HG03342 (cell line): ENCODE measurements around the gene ACSF3.

Experiments used
- ATAC-seq: cut with Tn5 transposase; IDR thresholded peaks from one replicate; pipeline ENCODE4 v1.9.1; 2021; ENCODE audit warnings: mild to moderate bottlenecking, moderate library complexity; ENCODE audit not compliant: unreplicated experiment

The ACSF3 gene

DNA sequence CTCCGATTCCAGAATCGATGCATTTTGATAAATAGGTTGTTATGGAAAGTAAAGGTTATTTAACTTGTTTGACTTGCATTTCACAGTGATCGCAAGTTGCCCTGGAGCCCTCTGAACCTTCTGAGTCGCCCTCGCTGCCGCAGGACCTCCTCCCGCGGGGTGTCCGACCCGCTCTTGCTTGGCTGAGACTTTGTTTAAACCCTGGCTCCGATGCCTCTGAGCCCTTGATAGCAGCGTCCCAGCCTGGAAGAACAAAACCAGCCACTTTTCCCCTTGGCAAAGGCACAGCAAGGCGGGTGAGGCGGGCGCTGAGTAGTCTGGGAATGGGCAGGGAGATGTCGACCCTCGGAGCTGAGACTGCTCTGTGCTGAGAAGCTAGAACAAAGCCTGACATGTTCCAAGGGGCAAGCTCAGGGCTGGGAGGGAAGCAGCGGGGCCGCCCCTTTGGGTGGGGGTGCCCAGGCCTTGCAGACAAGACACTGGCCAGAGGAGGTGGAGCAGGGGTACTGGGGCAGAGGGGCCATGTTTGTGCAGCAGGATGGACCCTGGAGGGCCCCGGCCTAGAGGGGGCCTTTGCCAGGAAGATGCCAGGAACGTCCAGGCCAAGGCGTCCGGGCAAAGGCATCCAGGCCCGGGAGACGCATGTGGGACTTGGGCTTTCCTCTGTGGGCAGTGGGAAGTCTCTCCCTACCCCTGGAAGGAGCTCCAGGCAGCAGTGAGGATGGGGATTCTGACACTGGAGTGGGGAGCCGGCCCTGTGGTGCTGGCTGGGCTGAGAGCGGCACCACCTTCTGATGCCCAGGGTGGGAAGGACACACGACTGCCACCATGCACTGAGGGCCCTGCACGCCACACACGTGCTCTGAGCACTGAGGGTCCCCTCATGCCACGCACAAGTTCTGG is 47.6 kb downstream of the ACSF3 start:
- no peak for ATAC-seq

DNA sequence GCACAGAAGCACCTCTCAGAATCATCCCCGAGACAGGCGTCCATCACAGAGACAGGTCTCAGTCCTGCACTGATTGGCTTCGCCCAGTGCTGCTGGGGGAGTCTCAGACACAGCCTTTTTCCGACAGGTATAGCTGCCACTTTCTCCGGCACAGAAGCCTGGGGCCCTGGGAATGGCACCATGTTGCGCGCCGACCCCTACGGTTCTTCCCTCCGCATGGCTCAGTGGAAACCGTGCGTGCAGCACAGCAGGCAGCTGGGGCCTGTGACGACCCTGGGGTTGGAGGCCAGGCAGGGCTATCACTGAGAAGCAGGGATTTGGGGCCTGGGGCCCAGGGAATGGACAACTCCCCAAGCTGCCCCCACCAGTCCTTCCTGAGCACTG is 48.2 kb downstream of the ACSF3 start:
- ATAC-seq: no peak

DNA sequence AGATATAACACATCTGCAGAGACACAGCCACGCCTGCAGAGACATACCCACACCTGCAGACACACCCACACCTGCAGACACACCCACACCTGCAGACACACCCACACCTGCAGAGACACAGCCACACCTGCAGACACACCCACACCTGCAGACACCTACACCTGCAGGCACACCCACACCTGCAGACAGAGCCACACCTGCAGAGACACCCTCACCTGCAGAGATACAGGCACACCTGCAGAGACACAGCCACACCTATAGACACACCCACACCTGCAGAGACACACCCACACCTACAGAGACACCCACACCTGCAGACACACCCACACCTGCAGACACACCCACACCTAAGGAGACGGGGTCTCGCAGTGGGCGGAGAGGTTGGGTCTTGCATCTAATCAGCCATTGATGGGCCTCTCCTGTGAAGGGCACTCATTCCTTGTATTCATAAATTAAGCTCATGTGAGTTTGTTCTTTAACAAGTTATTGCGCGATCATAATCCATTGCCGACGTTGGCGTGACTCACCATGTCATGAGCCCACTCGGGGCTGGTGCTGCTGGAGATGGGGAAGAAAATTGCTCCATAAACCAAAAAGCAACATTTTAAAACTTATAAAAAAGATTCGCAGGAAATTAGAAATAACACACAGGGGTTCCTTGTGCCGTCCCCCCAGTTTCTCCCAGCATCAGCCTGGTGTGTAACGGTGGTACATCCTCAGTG is 49.0 kb downstream of the ACSF3 start:
- no peak for ATAC-seq

DNA sequence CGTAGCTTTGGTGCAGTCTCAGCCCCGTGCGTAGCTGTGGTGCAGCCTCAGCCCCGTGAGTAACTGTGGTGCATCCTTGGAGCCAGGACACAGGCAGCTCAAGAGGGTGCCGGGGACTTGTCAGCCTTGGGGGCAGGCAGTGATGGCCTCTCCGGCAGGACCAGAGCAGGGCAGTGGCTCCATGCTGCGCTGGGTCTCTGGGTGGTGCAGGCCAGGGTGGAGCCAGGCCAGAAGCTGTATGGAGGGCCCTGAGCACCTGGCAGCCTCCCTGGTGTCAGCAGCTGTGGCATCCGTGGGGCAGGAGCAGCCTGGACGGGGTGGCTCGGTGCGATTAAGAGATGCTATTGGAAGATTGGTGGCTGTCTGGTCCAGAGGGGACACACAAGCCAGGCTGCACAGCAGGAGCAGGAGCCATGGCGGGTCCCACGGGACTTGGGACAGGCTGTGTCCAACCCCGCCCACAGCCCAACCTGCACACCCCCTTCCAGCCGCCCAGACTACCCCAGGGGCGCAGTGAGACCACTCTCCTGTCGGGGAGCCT is 49.6 kb downstream of the ACSF3 start:
- ATAC-seq: no peak

DNA sequence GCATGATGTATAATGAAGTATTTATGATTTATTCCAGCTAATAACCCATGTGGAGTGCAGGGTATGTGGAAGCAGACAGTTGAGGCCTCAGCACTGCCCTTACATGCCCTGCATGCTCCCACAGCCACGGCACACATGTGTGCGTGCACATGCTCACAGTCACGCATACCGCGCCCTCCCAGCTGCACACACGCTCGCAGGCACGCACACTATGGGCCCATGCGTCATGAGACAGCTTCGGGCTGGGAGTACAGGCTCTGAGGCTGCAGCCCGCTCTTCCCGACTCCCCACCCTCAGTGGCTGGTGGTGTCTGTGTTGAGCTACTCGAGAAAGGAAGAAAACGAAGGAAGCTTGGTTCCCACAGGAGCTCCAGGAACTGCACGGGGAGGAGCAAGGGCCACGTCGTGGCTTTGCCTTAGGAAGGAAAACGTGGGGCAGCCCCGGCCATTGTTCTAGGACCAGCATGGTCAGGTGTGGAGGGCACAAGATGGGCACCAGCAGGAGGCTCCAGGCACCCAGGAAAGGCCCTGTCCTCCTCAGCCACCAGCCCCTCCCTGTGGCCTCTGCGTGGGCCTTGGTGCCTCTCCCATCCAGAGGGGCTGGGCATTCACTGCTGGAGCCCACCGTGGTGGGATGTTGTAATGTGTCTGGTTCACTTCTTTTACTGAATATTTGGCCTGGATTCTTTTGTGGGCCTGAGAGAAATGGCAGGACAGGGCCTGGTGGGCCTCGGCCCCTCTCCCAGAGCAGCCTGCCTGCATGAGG is 50.4 kb downstream of the ACSF3 start:
- no peak for ATAC-seq

DNA sequence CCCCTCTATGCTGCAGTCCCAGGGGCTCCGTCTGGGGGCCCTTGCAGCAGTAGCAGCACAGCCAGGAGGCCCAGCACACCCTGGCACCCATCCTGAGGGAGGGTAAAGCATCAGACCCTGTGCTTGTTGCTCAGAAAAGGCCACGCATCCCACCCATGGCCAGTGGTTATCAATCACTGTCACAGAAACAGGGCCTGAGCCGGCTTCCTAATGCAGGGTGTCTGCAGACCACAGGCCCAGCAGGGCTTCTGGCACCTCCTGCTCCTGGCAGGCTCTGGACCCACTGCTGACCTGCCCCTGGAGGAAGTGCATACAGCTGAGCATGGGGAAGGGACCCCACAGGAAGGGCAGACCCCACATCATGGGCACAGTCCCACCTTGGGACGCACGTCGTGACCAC is 51.0 kb downstream of the ACSF3 start:
- ATAC-seq: no peak

DNA sequence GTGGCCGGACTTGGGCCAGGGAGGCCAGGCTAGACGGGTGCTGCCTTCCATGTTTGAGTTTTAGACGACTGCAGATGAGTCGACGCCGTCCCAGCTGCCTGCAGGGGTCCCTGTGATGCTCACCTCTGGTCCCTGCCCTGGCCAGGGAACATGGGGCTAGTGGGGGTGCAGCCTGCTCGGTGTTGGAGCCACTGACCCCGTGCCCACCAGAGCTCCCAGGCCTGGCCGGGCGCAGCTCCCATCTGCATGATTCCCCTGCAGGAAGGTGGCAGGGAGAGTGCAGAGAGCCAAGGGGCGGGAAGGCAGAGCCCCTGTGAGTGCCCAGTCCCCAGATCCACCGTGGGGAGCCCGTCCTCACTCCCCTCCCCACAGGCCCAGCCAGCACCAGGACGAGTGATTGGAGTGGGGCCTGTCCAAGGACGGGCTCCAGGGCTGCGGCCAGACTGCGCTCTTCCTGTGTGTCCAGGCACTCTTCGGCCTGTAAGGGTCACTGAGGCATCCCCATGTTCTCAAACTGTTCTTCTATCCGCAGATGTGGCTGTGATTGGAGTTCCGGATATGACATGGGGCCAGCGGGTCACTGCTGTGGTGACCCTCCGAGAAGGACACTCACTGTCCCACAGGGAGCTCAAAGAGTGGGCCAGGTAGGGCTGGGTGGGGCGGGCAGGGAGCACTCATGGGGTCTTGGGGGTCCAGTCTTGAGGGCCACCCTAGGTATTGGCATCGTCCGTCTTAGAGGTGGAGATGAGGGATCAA is 51.9 kb downstream of the ACSF3 start:
- no peak for ATAC-seq

DNA sequence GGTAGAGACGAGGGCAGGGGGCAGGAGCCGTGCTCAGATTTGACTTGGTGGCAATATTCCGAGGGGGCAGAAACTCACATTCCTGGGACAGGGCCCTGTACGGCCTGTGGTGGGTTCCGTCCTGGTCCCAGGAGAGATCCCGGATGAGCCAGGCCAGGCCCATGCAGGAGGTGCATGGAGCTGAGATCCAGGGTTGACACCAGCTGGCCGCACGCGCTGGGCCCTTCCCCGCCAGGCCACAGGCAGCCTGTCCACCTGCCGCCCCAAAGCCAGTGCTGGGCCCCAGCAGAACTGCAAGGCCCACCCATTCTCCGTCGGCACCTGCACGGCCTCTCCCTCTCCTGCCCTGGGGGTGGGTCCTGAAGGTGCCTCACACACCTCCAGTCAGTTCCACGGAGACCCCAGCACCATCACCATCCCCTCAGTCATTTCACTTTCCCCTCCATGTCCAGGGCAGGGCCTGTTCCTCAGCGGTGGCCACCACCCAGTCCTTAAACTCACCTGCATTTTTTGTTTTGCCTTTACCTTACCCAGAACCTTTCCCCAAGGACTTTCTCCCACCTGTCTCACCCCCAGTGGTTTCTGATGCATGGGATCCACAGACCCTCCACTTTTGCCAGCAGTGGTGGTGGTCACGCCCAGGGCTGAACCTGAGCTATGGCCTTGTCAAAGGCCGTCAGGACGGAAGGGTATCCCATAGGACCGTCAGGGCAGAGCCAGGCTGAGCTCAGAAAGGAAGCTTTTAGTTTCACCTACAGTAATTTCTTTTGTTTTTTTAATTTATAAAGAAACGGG is 52.8 kb downstream of the ACSF3 start:
- no peak for ATAC-seq

DNA sequence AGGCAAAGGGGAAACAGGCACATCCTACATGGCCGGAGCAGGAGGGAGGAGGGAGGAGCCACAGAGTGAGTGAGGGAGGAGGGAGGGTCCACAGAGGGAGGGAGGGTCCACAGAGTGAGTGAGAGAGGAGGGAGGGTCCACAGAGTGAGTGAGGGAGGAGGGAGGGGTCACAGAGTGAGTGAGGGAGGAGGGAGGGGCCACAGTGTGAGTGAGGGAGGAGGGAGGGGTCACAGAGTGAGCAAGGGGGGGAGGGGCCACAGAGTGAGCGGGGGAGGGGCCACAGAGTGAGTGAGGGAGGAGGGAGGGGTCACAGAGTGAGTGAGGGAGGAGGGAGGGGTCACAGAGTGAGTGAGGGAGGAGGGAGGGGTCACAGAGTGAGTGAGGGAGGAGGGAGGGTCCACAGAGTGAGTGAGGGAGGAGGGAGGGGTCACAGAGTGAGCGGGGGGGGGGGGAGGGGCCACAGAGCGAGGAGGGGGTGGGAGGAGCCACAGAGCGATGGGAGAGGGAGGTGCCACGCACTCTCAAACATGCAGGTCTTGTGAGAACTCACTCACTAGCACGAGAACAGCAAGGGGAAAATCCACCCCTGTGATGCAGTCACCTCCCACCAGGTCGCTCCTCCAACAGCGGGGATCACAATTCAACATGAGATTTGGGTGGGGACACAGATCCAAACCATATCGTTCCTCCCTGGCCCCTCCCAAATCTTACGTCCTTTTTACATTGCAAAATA is 53.6 kb downstream of the ACSF3 start:
- ATAC-seq: no peak

DNA sequence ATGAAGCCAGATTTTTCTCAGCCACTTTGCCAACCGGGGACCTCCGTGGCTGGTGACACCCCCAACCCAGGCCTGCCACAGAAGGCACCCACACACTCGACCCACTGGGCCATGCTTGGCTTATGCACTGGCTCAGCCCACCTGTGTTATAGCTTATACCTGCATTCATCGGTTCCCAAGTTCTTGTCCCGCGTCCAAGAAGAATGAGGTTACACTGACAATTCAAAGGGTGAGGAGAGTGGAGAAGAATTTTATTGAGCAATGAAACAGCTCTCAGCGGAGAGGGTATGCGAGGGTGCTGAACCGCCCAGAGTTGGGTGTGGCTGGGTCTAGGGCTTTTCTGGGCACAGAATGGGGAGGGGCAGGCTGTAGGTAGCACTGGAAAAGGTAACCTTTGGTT is 55.7 kb downstream of the ACSF3 start:
- ATAC-seq: no peak

DNA sequence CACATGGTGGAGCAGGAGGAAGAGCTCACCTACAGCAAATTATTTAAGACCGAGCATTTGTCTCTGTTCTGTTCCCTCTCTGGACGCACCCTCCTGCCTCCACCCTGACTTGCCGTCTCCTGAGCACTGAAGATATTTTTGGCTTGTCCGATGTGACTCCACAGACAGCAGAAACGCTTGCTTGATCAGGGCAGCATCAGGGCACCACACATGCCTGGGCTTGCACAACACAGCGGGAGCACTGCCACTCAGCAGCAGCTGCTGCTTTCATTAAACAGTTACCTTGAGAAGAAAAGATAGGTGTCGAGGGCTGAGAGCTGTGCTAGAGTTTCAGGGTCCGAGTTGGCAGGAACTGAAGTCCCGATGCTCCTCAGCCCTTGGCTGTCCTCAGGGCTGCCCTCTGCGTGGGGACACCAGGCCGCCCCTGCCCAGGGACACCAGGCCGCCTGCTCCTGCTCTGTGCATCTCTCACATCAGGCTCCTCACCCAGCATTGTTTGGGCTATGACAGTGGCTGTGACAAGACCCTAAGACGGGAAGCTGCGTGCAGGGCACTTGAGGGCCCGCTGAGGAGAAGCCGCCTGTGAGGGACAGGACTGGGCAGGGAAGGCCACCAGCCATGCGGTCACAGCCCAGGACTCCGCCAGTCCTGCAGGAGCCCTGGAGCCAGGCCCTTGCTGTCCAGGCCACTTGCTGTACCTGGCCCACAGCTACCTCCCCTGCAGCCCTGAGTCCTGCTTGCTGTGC is 56.6 kb downstream of the ACSF3 start:
- no peak for ATAC-seq

DNA sequence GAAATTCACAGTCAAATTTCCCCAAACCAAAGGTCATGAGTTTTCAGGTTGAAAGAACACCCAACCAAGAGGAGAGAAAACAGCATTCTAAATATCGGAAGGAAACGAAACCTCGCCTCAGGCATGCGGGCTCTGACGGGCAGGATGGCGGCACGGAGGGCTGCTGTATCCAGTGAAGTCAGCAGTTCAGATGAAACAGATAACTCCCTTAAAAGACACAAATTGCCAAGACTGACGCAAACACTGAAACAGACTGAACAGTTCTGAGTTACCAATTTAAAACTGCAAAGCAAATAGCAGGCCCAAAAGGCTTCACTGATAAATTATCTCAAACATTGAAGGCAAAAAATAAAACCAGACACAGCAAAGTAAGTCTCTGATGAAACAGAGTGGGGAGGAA is 57.3 kb downstream of the ACSF3 start:
- ATAC-seq: no peak

DNA sequence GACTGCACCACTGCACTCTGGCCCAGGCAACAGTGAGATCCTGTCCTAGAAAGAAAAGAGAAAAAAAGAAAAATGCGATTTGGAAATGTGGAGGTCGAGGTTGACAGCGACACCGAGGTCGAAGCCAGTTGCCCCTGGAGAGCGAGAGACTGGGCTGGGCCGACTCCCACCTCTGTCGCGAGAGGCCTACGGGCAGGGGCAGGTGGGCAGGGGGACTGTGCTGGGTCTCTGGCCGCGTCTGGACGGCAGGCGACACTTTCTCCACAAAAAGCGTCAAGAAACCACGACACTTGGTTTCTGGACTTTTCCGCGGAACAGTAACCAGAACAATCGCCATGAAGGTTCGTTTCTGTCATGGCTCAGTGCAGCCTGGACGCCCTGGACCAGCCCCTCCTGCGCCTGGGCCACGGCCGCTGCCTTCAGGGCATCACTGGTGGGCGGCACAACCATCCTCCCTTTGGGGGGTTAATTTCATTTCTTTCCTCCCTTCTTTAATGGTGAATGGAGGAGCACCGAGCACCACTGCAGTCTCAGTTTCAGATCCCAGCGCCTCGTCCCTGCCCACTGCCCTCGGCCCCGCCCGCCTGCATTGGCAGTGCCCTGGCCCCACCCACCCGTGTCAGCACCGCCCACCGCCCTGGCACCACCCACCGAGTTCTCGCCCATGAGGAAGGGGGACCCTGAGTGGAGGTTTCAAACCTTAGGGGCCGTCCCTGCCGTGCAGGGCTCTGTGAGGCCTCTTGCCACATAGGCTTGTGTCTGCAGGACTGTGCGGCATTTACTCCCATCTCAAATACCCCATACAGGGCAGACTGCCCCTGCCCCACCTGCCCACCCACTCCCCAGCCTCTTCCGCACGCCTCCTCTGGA is 59.4 kb downstream of the ACSF3 start:
- ATAC-seq: no peak

DNA sequence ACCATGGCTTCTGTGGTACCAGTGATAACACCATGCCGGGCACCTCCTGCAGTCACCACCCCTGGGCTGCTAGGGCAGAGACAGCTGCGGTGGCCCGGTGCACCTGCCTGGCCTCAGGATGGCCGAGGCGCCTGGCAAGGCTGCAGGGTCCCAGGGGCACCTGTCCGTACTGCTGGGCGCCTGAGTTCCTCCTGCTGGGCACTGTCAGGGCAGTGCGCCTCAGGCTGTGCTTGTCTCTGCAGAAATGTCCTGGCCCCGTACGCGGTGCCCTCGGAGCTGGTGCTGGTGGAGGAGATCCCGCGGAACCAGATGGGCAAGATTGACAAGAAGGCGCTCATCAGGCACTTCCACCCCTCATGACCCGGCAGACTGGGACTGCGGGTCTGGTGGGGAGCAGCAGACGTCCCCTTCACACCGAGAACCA is 60.2 kb downstream of the ACSF3 start:
- ATAC-seq: no peak

DNA sequence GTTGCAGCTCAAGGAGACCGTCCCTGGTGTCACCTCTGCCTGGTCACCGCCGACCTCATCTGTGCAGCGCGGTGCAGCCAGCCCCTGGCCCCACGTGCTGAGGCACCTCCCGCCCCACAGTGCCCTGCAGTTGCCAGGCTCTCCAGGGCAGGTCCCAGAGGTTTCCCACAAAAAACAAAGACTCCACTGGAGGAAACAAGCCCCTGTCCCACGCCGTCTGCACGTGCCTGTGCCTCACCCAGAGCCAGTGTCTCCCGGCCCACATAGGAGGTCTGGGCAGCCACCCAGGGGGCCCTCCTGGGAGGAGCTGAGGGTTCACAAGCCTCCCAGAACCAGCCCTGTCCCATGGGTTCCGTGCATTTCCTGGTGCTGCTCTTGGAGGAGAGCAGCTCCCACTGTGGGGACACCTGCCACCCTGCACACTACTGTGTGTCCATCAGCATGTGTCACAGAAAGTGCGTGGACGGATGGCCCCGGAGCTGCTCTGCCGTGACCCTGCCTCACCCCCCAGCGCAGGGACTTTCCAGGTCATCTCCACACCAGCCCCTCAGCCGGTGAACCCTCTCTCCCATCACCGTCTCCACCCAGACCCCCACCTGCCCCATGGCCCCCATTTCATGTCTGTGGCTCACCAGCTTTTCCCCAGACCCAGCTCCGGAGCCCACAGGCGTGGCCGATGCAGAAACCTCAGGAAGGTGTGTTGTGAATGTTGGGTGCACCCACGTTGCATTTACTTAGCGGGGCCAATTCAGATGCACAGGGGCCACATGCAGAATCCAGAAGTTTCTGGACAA is 60.9 kb downstream of the ACSF3 start:
- no peak for ATAC-seq

DNA sequence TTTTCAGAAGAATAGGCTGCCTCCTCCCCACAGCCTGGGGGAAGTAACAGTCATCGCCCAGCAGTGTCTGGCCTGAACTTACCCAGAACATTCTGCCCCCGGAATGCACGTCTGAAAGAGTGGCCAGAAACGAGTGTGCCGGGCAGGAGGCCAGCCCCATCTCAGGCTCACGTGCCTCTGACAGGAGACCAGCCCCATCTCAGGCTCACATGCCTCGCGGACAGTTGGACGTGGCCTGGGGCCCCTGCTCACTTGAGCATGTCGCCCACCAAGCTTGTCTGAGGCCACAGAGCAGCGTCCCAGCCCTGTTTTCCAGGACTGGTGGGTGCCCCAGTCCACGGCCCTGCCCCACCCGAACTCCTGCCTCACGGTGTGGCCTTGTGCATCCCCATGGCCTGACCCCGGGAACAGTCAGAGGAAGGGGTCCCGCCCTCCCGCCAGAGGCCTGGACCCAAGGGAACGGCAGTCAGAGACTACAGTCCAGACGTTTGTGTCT is 61.6 kb downstream of the ACSF3 start:
- no peak for ATAC-seq
